Measurements from ENCODE around the gene FRMD6.

The FRMD6 gene

GRCh38 chr14:51644217-51644933, 7.3 kb upstream of the FRMD6 start:
- H3K27ac Mint-ChIP-seq, result no peak overlapping the region

DNA sequence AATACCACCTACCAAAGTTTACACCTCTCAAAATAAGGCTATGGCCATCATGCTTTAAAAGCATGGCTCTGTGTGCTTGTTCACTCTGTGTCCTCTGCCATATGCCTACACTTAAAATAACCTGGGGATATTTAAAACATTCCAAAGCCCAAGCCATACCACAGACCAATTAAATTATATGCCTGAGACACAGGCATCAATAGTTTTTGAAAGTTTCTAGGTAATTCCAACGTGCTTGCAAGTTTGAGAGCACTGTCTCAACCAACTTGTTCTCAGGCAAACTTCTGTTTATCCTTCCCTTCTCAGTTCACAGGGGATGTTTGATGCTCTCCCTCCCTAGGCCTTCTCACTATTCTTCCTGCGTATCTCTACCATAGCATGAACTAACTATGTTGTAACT, 3.4 kb upstream of the FRMD6 start:
- no peak for ATAC-seq
- H3K27ac Mint-ChIP-seq, result no peak overlapping the region
- no peak for DNase-seq
- no peaks in the 10 kb centered on the region for H3K9me3 Mint-ChIP-seq
- H3K36me3 Mint-ChIP-seq (ENCODE audit: low read depth), result no peaks in the 10 kb centered on the region
- H3K4me1 Mint-ChIP-seq, result peaks cover 16% of the 10 kb centered on the region
- no peak overlapping the region for H3K4me3 Mint-ChIP-seq
- peaks cover 8% of the 10 kb centered on the region for H3K27me3 Mint-ChIP-seq

More at GRCh38 chr14:51644217-51644933, 7.3 kb upstream of the FRMD6 start:
- H3K9me3 Mint-ChIP-seq, result no peaks in the 10 kb centered on the region
- no peaks in the 10 kb centered on the region for H3K4me1 Mint-ChIP-seq
- H3K36me3 Mint-ChIP-seq (ENCODE audit: low read depth), result no peaks in the 10 kb centered on the region
- DNase-seq (no peak), ATAC-seq (no peak)
- H3K4me3 Mint-ChIP-seq, result no peak overlapping the region
- peaks cover 2% of the 10 kb centered on the region for H3K27me3 Mint-ChIP-seq

DNA sequence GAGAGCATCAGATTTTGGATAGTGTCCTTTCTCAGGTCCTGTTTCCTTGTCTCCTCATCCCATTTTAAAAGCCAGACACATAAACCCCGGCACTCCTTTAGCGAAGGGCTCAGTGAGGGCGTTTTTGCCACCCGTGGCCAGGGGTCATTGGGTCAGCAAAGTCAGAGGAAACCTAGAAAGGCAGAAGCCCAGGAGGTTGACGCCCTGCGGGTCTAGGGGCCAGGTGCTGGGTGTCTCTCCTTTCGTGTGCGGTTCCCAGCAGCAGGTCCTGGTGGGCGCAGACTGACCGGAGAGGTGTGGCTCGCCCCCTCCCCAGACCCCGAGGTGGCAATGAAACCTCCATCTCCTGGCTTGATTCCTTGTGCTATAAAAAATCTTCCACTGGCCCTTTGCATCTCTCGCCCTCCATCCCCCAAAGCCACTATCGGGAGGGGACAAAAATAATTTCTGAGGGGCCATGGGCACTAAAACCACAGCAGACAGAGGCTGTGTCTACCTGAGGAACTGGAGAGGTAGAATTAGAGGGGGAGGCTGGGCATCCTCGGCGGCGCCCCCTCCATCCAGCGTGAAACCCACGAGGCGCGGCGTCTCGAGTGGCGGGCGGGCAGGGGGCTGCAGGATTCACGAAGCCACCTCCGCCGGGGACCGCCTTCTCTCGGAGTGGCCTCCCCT, 858 bp upstream of the FRMD6 start:
- DNase-seq (no peak), ATAC-seq (no peak)
- Mint-ChIP-seq H3K27ac (peak overlapping the region; percentile 64), H3K36me3 (ENCODE audit: low read depth) (no peaks in the 10 kb centered on the region), H3K4me1 (peaks cover 22% of the 10 kb centered on the region), H3K27me3 (peaks cover 24% of the 10 kb centered on the region), H3K9me3 (no peaks in the 10 kb centered on the region), H3K4me3 (peak overlapping the region; percentile 78)

DNA sequence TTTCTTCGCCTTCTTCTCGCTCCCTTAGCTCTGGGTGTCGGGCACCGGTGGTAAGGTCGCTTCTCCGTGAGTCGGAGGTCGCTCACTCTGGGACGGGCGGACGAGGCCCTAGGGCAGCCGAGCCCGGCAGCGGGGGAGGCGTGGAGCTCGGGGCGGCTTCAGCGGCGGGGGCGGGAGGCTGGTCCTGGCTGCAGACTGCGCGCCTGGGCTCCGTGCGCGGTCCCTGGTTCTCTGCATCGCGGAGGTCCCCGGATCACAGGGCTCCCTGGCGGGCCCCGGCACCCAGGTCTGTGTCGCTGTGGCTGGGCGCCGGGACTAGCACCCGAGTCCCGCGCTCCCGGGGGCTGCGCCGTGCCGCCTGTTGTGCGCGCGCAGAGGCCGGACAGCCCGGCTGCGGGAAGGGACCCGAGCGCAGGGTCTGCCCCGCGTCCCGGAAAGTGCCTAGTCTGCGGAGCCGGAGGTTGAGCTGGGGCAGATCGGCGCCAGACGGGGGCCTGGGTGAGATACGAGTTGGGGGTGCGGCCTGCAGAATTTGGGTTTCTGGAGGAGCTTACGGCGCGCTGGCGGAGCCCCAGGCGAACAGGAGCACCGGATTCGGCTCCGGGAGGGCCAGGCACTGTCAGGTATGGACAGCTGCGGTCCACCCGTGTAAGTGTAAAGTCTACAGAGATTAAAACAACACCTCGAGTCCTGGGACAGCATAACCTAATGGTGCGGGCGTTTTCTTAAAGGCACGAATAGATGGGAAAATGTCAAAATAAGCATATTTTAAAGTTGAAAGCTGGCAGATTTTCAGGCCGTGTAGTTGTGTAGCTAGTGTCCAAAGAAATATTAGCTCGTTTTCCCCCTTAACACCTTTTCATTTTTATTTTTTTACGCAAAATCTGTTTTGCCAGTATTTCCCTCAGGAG, 713 bp downstream of the FRMD6 start:
- Mint-ChIP-seq H3K36me3 (ENCODE audit: low read depth) (no peaks in the 10 kb centered on the region), H3K27me3 (peaks cover 35% of the 10 kb centered on the region), H3K4me1 (peaks cover 22% of the 10 kb centered on the region), H3K9me3 (no peaks in the 10 kb centered on the region), H3K4me3 (peak overlapping the region; percentile 78), H3K27ac (peak overlapping the region; percentile 70)
- peak; percentile 47 for ATAC-seq
- no peak for DNase-seq

- DNase-seq (no peak), ATAC-seq (no peak)
- Mint-ChIP-seq H3K4me3 (peak overlapping the region; percentile 78), H3K36me3 (ENCODE audit: low read depth) (no peaks in the 10 kb centered on the region), H3K4me1 (peaks cover 24% of the 10 kb centered on the region), H3K27ac (peak overlapping the region; percentile 70), H3K9me3 (no peaks in the 10 kb centered on the region), H3K27me3 (peaks cover 38% of the 10 kb centered on the region)
Observed at GRCh38 chr14:51653079-51653774, 1.5 kb downstream of the FRMD6 start.

DNA sequence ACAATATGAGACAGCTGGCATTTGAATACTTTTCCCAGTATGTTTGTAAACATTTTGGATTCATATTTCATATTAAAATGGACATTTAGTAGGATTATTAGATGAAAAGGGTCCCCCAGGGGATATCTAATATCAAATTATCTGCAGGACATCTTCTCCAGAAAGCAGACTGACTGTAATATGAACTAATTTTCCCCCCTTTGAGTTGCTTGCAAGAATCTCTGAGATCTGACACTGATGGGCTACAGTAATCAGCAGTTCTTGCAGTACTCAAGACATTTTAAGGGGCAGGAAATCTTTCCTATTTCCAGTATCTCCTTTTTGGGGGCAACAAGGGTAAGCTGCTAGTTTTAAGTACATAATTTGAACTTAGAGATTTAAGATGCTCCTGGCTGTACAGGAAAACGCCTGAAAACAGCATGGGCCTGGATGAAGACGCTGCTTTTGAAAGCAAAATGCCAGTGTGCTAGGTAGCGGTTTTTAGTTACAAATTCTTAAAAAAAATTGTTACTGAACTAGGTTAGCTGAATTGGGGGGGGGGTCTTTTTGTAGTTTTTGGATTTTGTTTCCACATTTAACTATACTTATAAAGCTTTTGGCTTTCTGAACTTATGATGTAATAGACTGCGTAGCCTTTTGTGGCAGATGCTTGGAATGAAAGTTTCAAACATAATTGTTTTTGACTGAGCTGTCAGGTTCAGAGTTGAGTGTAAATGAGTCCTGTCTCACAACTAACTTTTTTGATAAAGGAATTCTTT, 2.2 kb downstream of the FRMD6 start:
- Mint-ChIP-seq H3K9me3 (no peaks in the 10 kb centered on the region), H3K27me3 (peaks cover 39% of the 10 kb centered on the region), H3K36me3 (ENCODE audit: low read depth) (no peaks in the 10 kb centered on the region), H3K4me1 (peaks cover 24% of the 10 kb centered on the region), H3K27ac (no peak overlapping the region), H3K4me3 (peak overlapping the region; percentile 14)
- DNase-seq (no peak), ATAC-seq (no peak)

DNA sequence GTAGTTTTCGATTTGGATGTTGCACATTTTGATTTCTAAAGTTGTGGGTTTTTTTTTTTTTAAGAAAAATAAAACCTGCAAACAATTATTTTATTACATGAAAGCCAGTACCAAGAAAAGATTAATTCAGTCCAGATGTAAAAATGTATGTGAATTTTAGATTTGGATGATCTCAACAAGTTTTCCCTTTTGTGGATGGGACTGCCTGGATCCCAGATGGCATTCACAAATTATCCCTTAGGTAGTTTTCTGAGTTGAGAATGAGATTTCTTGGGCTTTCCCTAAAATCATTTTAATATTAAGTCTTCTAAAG, 2.8 kb downstream of the FRMD6 start:
- no peak overlapping the region for H3K27ac Mint-ChIP-seq
- no peak for ATAC-seq

GRCh38 chr14:51657762-51658161, 6.1 kb downstream of the FRMD6 start:
- no peak overlapping the region for H3K27ac Mint-ChIP-seq
- no peak overlapping the region for H3K4me3 Mint-ChIP-seq
- DNase-seq (no peak), ATAC-seq (peak; percentile 57)
- no peaks in the 10 kb centered on the region for H3K36me3 Mint-ChIP-seq (ENCODE audit: low read depth)
- H3K9me3 Mint-ChIP-seq, result no peaks in the 10 kb centered on the region
- H3K4me1 Mint-ChIP-seq, result peaks cover 13% of the 10 kb centered on the region
- peaks cover 37% of the 10 kb centered on the region for H3K27me3 Mint-ChIP-seq

More for the DNA sequence above, 2.8 kb downstream of the FRMD6 start:
- Mint-ChIP-seq H3K9me3 (no peaks in the 10 kb centered on the region), H3K4me3 (no peak overlapping the region), H3K27me3 (peaks cover 39% of the 10 kb centered on the region), H3K36me3 (ENCODE audit: low read depth) (no peaks in the 10 kb centered on the region), H3K4me1 (peaks cover 24% of the 10 kb centered on the region)
- DNase-seq, result no peak

DNA sequence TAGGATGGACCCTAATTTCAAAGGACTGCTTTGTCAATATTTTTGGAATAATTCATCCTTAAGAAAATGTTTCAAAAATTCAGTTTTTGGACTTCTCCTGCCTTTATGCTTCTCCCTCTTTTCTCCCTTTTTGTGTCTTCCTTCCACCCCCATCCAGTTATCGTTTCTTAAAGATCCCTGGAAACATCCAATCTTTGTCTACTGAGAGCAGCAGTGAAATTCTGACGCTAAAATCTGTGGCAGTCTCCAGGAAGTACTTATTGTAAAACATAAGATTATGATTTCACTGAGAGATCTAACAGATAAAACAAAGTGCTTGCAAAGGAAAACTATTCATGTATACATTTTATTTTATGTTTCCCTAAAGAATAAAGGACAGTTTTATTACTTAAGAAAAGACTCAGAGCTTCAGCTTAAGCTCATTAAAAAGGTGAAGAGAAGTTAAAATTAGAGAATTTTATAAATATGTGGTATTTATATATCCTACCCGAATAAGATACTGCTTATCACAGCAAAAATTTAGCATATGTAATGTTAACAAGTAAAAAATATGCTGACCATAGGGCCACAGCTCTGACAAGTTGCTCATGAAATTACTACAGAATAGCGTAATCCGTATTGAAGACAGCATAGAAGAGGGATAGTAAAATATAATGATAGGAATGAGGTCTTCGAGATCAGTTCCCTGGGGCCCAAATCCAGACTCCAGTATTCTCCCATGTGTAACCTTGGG, 6.9 kb downstream of the FRMD6 start:
- no peaks in the 10 kb centered on the region for H3K36me3 Mint-ChIP-seq (ENCODE audit: low read depth)
- DNase-seq, result no peak
- H3K4me3 Mint-ChIP-seq, result no peak overlapping the region
- peaks cover 28% of the 10 kb centered on the region for H3K27me3 Mint-ChIP-seq
- no peak for ATAC-seq
- H3K9me3 Mint-ChIP-seq, result no peaks in the 10 kb centered on the region
- no peak overlapping the region for H3K27ac Mint-ChIP-seq
- H3K4me1 Mint-ChIP-seq, result peaks cover 4% of the 10 kb centered on the region

DNA sequence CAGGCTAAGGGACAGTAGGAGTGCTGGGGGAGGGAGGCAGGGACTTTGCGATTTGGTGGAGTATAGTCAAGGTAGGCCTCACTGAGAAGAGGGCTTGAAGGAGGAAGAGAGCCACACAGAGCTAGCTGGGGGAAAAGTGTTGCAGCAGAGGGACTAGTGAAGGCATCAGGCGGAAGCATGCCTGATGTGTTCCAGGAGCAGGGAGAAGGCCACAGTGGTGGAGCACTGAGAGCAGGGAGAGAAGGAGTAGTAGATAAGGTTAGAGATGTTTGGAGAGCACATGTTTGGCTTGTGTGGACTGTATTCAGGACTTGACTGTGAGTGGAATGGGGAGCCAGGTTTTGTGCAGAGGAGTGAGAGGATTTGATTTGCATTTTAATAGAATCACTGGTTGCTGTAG, 9.0 kb downstream of the FRMD6 start:
- no peaks in the 10 kb centered on the region for H3K36me3 Mint-ChIP-seq (ENCODE audit: low read depth)
- H3K27me3 Mint-ChIP-seq, result peaks cover 15% of the 10 kb centered on the region
- ATAC-seq, result no peak
- H3K4me3 Mint-ChIP-seq, result no peak overlapping the region
- H3K9me3 Mint-ChIP-seq, result no peaks in the 10 kb centered on the region
- H3K27ac Mint-ChIP-seq, result no peak overlapping the region
- no peak for DNase-seq
- H3K4me1 Mint-ChIP-seq, result peaks cover 2% of the 10 kb centered on the region

GRCh38 chr14:51661504-51661903, 9.8 kb downstream of the FRMD6 start:
- Mint-ChIP-seq H3K4me3 (no peak overlapping the region), H3K27ac (no peak overlapping the region), H3K27me3 (peaks cover 12% of the 10 kb centered on the region), H3K4me1 (peaks cover 2% of the 10 kb centered on the region), H3K36me3 (ENCODE audit: low read depth) (no peaks in the 10 kb centered on the region), H3K9me3 (no peaks in the 10 kb centered on the region)
- DNase-seq (no peak), ATAC-seq (no peak)

DNA sequence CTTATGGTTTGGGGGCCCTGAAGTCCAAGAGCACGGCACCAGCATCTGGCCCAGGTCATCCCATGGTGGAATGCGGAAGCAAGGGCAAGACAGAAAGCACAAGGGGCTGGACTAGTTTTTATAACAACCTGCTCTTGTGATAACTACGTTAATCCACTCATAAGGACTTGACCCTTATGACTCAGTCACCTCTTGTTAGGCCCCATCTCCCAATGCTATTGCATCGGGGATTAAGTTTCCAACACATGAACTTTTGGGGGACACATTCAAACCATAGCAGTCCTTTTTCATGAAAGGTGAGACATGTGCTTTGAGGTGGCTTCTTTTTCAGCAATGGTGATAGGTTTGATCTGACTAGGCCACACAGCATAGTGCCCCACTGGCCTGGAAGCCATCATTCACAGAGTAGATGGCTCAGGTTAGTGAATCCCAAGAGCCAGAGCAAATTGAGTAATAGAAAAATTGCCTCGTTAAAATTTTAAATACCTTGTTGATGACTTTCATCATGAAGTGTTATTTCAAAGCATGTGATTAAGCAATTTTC, 12.1 kb downstream of the FRMD6 start:
- Mint-ChIP-seq H3K27ac (no peak overlapping the region), H3K27me3 (no peaks in the 10 kb centered on the region), H3K4me3 (no peak overlapping the region), H3K4me1 (no peaks in the 10 kb centered on the region), H3K36me3 (ENCODE audit: low read depth) (no peaks in the 10 kb centered on the region), H3K9me3 (no peaks in the 10 kb centered on the region)
- ATAC-seq, result peak; percentile 72
- no peak for DNase-seq

DNA sequence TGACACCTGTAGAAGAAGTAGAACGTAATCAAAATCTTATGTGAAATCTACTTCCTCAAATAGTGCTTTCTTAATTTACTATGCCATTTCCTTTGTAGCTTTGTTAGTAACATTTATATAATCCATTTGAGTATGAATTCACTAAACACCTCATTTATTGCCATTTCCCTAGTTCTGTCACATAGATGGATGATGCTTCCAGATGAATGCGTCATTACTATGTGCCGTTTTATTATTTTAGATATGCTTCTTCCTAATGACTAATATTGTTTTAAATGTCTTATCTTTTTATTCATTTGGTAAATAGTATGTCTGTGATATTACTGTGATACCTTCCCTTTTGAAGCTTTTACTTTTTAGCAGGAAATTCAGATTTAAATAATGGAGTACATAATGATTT, 14.4 kb downstream of the FRMD6 start:
- Mint-ChIP-seq H3K27me3 (peaks cover 2% of the 10 kb centered on the region), H3K4me3 (no peak overlapping the region), H3K9me3 (no peaks in the 10 kb centered on the region), H3K27ac (no peak overlapping the region), H3K4me1 (no peaks in the 10 kb centered on the region), H3K36me3 (ENCODE audit: low read depth) (peaks cover 2% of the 10 kb centered on the region)
- DNase-seq, result no peak
- ATAC-seq, result no peak
